WTC11 (cell line): ENCODE results near the gene ARHGAP6. TPM values are rescaled to one million over a fixed set of nuclear protein-coding genes. Genes with fewer than 3 reads are reported as not detected.

ENCODE experiments used
- ATAC-seq: fragments of 200-7000 bp; cut with Tn5 transposase; 2 replicates; pipeline ENCODE4 v1.10.0; 2021; ENCODE audit warnings: mild to moderate bottlenecking, moderate library complexity
- CTCF ChIA-PET: fragments of 300-600 bp; sonication (Branson Sonifier 250); formaldehyde crosslinking; loops from one replicate; lab custom pipeline; 2021; ENCODE audit warnings: antibody characterized with exemption; lab: Charles Lee
- POLR2A ChIA-PET: fragments of 350-600 bp; sonication (Branson Sonifier 250); formaldehyde crosslinking; loops from one replicate; lab custom pipeline; 2021; ENCODE audit warnings: antibody characterized with exemption; lab: Charles Lee
- DNase-seq: peaks from one replicate; pipeline ENCODE4 v3.0.0; 2021; ENCODE audit warnings: low spot score
- H3K27ac Mint-ChIP-seq: 2 replicates; pipeline ENCODE4 v1.8.0; 2021; ENCODE audit warnings: mixed read lengths
- H3K27me3 Mint-ChIP-seq: 2 replicates; pipeline ENCODE4 v1.8.0; 2021; ENCODE audit warnings: low read depth, mild to moderate bottlenecking, moderate library complexity, mixed read lengths
- H3K36me3 Mint-ChIP-seq: 2 replicates; pipeline ENCODE4 v1.8.0; 2021; ENCODE audit warnings: mixed read lengths
- H3K4me1 Mint-ChIP-seq: 2 replicates; pipeline ENCODE4 v1.8.0; 2022; ENCODE audit warnings: mixed read lengths
- H3K4me3 Mint-ChIP-seq: 2 replicates; pipeline ENCODE4 v1.8.0; 2021; ENCODE audit warnings: mild to moderate bottlenecking, moderate library complexity, mixed read lengths
- H3K9me3 Mint-ChIP-seq: 2 replicates; pipeline ENCODE4 v1.8.0; 2021; ENCODE audit warnings: mixed read lengths
- ARID4B ChIP-seq: sonication (generic); formaldehyde crosslinking; IDR thresholded peaks from 2 replicates; pipeline ENCODE4 v1.8.0; 2023; ENCODE audit warnings: missing genetic modification reagents, mild to moderate bottlenecking, borderline replicate concordance
- GRHL2 ChIP-seq: fragments of 250-450 bp; sonication (Bioruptor Pico); IDR thresholded peaks from 2 replicates; pipeline ENCODE4 v1.8.0; 2022; ENCODE audit warnings: mild to moderate bottlenecking, moderate library complexity; ENCODE audit not compliant: insufficient replicate concordance, severe bottlenecking
- HMGA2 ChIP-seq: fragments of 250-450 bp; sonication (Bioruptor Pico); IDR thresholded peaks from 2 replicates; pipeline ENCODE4 v1.4.0; 2021; ENCODE audit warnings: mild to moderate bottlenecking, moderate library complexity
- MLX ChIP-seq: sonication (generic); formaldehyde crosslinking; IDR thresholded peaks from 2 replicates; pipeline ENCODE4 v1.8.1; 2023; ENCODE audit warnings: mild to moderate bottlenecking, missing genetic modification reagents, moderate library complexity
- TEAD1 ChIP-seq: sonication (generic); formaldehyde crosslinking; IDR thresholded peaks from 2 replicates; pipeline ENCODE4 v1.8.0; 2022; ENCODE audit warnings: mild to moderate bottlenecking, missing genetic modification reagents
- TP53 ChIP-seq: sonication (generic); formaldehyde crosslinking; IDR thresholded peaks from 2 replicates; pipeline ENCODE4 v1.8.1; 2023; ENCODE audit warnings: mild to moderate bottlenecking, missing genetic modification reagents
- ZBTB21 ChIP-seq: sonication (generic); formaldehyde crosslinking; IDR thresholded peaks from 2 replicates; pipeline ENCODE4 v1.8.1; 2023; ENCODE audit warnings: mild to moderate bottlenecking, missing genetic modification reagents, borderline replicate concordance
- ZSCAN18 ChIP-seq: fragments of 250-450 bp; sonication (Bioruptor Pico); IDR thresholded peaks from 2 replicates; pipeline ENCODE4 v2.1.2; 2022; ENCODE audit warnings: mild to moderate bottlenecking, moderate library complexity
- total RNA-seq: library from RNA; stranded (reverse); gene quantifications from 3 replicates; pipeline ENCODE4 v1.2.3, GENCODE V29; 2021
- TF ChIP-seq, protein P1 (sequence below): sonication (generic); formaldehyde crosslinking; IDR thresholded peaks from 2 replicates; pipeline ENCODE4 v1.8.1; 2023; ENCODE audit warnings: mild to moderate bottlenecking, missing genetic modification reagents
- TF ChIP-seq, protein P2 (sequence below): sonication (generic); formaldehyde crosslinking; IDR thresholded peaks from 2 replicates; pipeline ENCODE4 v1.8.0; 2022; ENCODE audit warnings: missing genetic modification reagents
- TF ChIP-seq, protein P3 (sequence below): sonication (generic); formaldehyde crosslinking; IDR thresholded peaks from 2 replicates; pipeline ENCODE4 v1.8.1; 2022; ENCODE audit warnings: mild to moderate bottlenecking, moderate library complexity, missing genetic modification reagents
- TF ChIP-seq, protein P4 (sequence below): sonication (generic); formaldehyde crosslinking; IDR thresholded peaks from 2 replicates; pipeline ENCODE4 v1.8.0; 2023; ENCODE audit warnings: mild to moderate bottlenecking, missing genetic modification reagents

The ARHGAP6 gene
- total RNA-seq, 1 experiment from 2014 or later, result 1.0 TPM

DNA sequence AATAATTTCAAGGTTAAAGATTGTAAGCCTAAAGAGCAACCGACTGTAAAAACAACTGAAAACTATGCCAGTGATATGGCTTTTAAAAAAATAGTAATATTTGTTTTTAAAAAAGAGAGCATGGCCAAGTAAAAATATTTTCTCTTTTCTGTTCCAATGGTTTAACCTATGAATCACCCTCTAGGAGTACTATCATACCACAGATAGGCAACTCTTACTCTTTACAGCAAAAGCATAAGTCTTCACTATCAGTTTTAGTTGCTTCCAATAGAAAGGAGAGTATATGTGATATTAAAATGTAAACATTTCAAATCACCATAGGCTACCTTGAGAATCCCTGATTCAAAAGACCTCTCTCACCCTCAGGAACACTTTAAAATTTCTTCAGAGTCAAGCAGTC lies 269.9 kb downstream of the ARHGAP6 start:
- H3K36me3 Mint-ChIP-seq, result no peaks in the 10 kb centered on the region
- no peaks in the 10 kb centered on the region for H3K4me1 Mint-ChIP-seq
- no peak for TF ChIP-seq HMGA2 (CRISPR knock-in tag)
- TF ChIP-seq, protein P1, sequence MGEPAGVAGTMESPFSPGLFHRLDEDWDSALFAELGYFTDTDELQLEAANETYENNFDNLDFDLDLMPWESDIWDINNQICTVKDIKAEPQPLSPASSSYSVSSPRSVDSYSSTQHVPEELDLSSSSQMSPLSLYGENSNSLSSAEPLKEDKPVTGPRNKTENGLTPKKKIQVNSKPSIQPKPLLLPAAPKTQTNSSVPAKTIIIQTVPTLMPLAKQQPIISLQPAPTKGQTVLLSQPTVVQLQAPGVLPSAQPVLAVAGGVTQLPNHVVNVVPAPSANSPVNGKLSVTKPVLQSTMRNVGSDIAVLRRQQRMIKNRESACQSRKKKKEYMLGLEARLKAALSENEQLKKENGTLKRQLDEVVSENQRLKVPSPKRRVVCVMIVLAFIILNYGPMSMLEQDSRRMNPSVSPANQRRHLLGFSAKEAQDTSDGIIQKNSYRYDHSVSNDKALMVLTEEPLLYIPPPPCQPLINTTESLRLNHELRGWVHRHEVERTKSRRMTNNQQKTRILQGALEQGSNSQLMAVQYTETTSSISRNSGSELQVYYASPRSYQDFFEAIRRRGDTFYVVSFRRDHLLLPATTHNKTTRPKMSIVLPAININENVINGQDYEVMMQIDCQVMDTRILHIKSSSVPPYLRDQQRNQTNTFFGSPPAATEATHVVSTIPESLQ (CRISPR knock-in tag), result no peak
- no peak for TF ChIP-seq ZSCAN18
- no peak for TF ChIP-seq MLX (CRISPR knock-in tag)
- DNase-seq, result no peak
- no peak overlapping the region for H3K4me3 Mint-ChIP-seq
- H3K27ac Mint-ChIP-seq, result no peak overlapping the region
- H3K9me3 Mint-ChIP-seq, result no peaks in the 10 kb centered on the region
- CTCF ChIA-PET, result no interaction called here
- POLR2A ChIA-PET, result no interaction called here
- H3K27me3 Mint-ChIP-seq, result no peaks in the 10 kb centered on the region
- ATAC-seq, result no peak

DNA sequence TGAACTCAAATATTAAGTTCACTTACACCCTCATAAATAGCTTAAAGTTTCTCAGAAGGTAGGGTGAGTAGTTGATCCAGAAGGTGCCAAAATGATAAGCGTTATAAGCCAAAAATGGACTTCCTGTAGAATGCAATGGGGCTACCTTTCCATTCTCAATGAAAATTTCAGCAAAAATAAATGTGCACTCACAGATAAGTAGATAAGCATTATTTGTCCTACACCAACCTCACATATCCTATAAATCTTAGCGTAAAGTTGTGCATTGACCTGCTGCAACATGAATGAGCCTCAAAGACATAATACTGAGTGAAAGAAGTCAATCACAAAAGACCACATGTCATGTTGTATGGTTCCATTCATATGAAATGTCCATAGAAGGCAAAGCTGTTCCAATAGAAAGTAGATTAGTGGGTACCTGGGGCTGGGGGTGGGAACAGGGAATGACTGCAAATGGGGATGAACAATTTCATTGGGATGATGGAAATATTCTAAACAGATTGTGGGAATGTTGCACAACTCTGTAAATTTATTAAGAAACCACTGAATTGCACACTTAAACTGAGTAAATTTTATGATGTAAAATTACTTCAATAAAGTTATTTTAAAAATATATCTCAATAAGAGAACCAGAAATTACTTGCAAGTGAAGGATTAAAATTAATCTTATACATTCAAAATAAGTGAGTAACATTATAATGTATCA lies 271.6 kb downstream of the ARHGAP6 start:
- POLR2A ChIA-PET, result no interaction called here
- Mint-ChIP-seq H3K4me1 (no peaks in the 10 kb centered on the region), H3K36me3 (no peaks in the 10 kb centered on the region), H3K27me3 (no peaks in the 10 kb centered on the region), H3K9me3 (no peaks in the 10 kb centered on the region), H3K27ac (no peak overlapping the region), H3K4me3 (no peak overlapping the region)
- DNase-seq, result no peak
- CTCF ChIA-PET, result no interaction called here
- ATAC-seq, result no peak
- TF ChIP-seq, protein P2, sequence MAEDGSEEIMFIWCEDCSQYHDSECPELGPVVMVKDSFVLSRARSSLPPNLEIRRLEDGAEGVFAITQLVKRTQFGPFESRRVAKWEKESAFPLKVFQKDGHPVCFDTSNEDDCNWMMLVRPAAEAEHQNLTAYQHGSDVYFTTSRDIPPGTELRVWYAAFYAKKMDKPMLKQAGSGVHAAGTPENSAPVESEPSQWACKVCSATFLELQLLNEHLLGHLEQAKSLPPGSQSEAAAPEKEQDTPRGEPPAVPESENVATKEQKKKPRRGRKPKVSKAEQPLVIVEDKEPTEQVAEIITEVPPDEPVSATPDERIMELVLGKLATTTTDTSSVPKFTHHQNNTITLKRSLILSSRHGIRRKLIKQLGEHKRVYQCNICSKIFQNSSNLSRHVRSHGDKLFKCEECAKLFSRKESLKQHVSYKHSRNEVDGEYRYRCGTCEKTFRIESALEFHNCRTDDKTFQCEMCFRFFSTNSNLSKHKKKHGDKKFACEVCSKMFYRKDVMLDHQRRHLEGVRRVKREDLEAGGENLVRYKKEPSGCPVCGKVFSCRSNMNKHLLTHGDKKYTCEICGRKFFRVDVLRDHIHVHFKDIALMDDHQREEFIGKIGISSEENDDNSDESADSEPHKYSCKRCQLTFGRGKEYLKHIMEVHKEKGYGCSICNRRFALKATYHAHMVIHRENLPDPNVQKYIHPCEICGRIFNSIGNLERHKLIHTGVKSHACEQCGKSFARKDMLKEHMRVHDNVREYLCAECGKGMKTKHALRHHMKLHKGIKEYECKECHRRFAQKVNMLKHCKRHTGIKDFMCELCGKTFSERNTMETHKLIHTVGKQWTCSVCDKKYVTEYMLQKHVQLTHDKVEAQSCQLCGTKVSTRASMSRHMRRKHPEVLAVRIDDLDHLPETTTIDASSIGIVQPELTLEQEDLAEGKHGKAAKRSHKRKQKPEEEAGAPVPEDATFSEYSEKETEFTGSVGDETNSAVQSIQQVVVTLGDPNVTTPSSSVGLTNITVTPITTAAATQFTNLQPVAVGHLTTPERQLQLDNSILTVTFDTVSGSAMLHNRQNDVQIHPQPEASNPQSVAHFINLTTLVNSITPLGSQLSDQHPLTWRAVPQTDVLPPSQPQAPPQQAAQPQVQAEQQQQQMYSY (CRISPR knock-in tag), result no peak
- TF ChIP-seq, protein P3, sequence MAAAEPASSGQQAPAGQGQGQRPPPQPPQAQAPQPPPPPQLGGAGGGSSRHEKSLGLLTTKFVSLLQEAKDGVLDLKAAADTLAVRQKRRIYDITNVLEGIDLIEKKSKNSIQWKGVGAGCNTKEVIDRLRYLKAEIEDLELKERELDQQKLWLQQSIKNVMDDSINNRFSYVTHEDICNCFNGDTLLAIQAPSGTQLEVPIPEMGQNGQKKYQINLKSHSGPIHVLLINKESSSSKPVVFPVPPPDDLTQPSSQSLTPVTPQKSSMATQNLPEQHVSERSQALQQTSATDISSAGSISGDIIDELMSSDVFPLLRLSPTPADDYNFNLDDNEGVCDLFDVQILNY, result no peak
- TF ChIP-seq ZBTB21 (no peak), GRHL2 (no peak), TEAD1 (CRISPR knock-in tag) (no peak), ARID4B (no peak), TP53 (CRISPR knock-in tag) (no peak)
- TF ChIP-seq, protein P4, sequence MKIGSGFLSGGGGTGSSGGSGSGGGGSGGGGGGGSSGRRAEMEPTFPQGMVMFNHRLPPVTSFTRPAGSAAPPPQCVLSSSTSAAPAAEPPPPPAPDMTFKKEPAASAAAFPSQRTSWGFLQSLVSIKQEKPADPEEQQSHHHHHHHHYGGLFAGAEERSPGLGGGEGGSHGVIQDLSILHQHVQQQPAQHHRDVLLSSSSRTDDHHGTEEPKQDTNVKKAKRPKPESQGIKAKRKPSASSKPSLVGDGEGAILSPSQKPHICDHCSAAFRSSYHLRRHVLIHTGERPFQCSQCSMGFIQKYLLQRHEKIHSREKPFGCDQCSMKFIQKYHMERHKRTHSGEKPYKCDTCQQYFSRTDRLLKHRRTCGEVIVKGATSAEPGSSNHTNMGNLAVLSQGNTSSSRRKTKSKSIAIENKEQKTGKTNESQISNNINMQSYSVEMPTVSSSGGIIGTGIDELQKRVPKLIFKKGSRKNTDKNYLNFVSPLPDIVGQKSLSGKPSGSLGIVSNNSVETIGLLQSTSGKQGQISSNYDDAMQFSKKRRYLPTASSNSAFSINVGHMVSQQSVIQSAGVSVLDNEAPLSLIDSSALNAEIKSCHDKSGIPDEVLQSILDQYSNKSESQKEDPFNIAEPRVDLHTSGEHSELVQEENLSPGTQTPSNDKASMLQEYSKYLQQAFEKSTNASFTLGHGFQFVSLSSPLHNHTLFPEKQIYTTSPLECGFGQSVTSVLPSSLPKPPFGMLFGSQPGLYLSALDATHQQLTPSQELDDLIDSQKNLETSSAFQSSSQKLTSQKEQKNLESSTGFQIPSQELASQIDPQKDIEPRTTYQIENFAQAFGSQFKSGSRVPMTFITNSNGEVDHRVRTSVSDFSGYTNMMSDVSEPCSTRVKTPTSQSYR (CRISPR knock-in tag), result no peak
- TF ChIP-seq, protein P1 (CRISPR knock-in tag), result no peak
